Measurements from ENCODE around the gene FUT9. TPM values are rescaled to one million over a fixed set of nuclear protein-coding genes. Genes with fewer than 3 reads are reported as not detected.

The FUT9 gene
- total and polyA plus RNA-seq, 2 experiments from 2014 or later: 2.1 to 6.8 TPM

GRCh38 chr6:96237638-96238347 lies 222.0 kb downstream of the FUT9 start (continued):
- TF ChIP-seq ZNF462 (CRISPR knock-in tag; IDR thresholded peaks at IDR 0.05) (no peak), ETS1 (IDR thresholded peaks at IDR 0.05) (no peak), REST (IDR thresholded peaks at IDR 0.05; ENCODE audit: unreplicated experiment) (no peak), EZH2 (IDR thresholded peaks at IDR 0.05; ENCODE audit: low read depth, unreplicated experiment) (no peak), ZNF331 (CRISPR knock-in tag; IDR thresholded peaks at IDR 0.05; ENCODE audit: low read depth) (no peak), POLR2AphosphoS5 (IDR thresholded peaks at IDR 0.05; ENCODE audit: low read depth) (no peak), STAT1 (IDR thresholded peaks at IDR 0.05; ENCODE audit: unreplicated experiment) (no peak), CTCF (conservative IDR thresholded peaks at IDR 0.05; ENCODE audit: low read depth in 2 of 2) (no peak), NANOG (IDR thresholded peaks at IDR 0.05; ENCODE audit: borderline replicate concordance) (no peak), ZNF114 (CRISPR knock-in tag; IDR thresholded peaks at IDR 0.05) (no peak)

All from GM23338 (cell line).